BLaER1 (cell line): ENCODE results near the gene CARD9.

ENCODE experiments used
- H3K27ac ChIP-seq: shearing (Covaris generic); formaldehyde crosslinking; 2 replicates; pipeline ENCODE4 v1.8.1; 2022
- H3K27me3 ChIP-seq: shearing (Covaris generic); formaldehyde crosslinking; 2 replicates; pipeline ENCODE4 v1.8.1; 2022
- H3K36me3 ChIP-seq: shearing (Covaris generic); formaldehyde crosslinking; 2 replicates; pipeline ENCODE4 v1.8.1; 2022
- H3K4me1 ChIP-seq: shearing (Covaris generic); formaldehyde crosslinking; 2 replicates; pipeline ENCODE4 v1.8.1; 2022
- H3K4me2 ChIP-seq: shearing (Covaris generic); formaldehyde crosslinking; 2 replicates; pipeline ENCODE4 v1.8.1; 2022
- H3K4me3 ChIP-seq: shearing (Covaris generic); formaldehyde crosslinking; 2 replicates; pipeline ENCODE4 v1.8.1; 2022
- H3K9ac ChIP-seq: shearing (Covaris generic); formaldehyde crosslinking; 2 replicates; pipeline ENCODE4 v1.8.1; 2022
- H3K9me3 ChIP-seq: shearing (Covaris generic); formaldehyde crosslinking; 2 replicates; pipeline ENCODE4 v1.8.1; 2022
- H4K20me1 ChIP-seq: shearing (Covaris generic); formaldehyde crosslinking; 2 replicates; pipeline ENCODE4 v1.8.1; 2022
- Cebpa-rat ChIP-seq: shearing (Covaris generic); IDR thresholded peaks from 2 replicates; pipeline ENCODE4 v1.8.1; 2022

Gene CARD9

DNA sequence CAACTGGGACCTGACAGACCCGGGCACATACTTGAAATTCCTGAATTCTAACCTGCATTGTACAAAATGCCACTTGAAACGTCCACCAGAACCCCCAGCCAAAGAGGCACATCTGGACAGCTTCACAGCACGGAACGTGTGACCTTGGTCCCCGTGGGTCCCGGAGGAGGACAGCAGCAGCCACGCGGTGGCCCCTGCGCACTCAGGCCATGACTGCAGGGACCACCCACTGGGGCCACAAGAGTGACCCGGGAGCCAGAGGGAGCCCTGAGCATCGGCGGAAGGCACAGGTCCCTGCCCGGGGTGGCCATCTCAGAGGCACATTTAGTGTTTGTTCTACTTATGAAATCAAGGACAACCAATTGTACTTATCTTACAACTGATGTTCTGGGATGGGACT, 28.6 kb upstream of the CARD9 start:
- Histone ChIP-seq H3K4me1 (peaks cover 51% of the 10 kb centered on the region), H3K4me3 (no peak overlapping the region), H3K9me3 (no peaks in the 10 kb centered on the region), H3K9ac (peak overlapping the region; percentile 40; the same call in 1 of the 2 replicates), H3K4me2 (no peak overlapping the region), H3K27ac (no peak overlapping the region), H4K20me1 (peaks cover 42% of the 10 kb centered on the region), H3K36me3 (peaks cover 73% of the 10 kb centered on the region), H3K27me3 (no peaks in the 10 kb centered on the region)
- TF ChIP-seq Cebpa-rat = no peak

DNA sequence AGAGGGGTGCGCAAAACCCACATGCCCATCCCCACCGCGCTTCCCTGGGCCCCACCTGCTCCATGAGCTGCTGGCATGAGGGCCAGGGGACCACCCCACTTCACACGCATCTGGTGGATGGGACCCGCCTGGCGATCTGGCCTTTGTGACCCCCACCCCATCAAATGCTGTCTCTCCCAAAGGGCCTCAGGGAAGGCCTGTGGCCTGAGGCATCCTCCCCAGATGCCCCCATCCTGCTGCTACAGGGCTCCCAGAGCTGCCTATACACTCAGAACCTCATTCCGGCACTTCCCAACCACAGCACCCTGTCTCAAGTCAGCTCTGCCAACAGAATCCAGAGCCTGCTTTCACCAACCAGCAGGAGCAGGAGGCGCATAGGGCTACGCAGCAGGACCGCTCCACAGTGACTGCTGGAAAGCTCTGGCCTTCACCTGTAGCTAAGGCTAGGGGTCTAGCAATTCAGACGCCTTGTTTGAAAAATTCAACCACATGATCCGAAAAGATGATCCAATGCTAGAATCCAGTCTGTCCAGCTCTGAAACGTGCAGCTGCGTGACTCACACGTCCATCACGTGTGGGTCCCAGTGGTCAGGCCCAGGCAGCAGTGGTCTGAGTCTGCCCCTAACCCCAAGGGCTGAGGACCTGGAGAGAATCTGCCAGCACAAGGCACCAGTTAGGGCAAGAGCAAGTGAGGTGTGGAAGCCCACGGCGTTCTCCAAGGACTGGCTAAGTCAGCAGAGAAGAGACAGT, 27.9 kb upstream of the CARD9 start:
- peak overlapping the region; percentile 40 for H3K9ac ChIP-seq
- TF ChIP-seq Cebpa-rat = no peak
- H3K4me2 ChIP-seq = no peak overlapping the region
- peaks cover 42% of the 10 kb centered on the region for H4K20me1 ChIP-seq
- H3K27me3 ChIP-seq = no peaks in the 10 kb centered on the region
- peak overlapping the region; percentile 57; the same call in 1 of the 2 replicates for H3K27ac ChIP-seq
- no peaks in the 10 kb centered on the region for H3K9me3 ChIP-seq
- H3K4me3 ChIP-seq = no peak overlapping the region
- H3K4me1 ChIP-seq = peaks cover 51% of the 10 kb centered on the region
- peaks cover 73% of the 10 kb centered on the region for H3K36me3 ChIP-seq

DNA sequence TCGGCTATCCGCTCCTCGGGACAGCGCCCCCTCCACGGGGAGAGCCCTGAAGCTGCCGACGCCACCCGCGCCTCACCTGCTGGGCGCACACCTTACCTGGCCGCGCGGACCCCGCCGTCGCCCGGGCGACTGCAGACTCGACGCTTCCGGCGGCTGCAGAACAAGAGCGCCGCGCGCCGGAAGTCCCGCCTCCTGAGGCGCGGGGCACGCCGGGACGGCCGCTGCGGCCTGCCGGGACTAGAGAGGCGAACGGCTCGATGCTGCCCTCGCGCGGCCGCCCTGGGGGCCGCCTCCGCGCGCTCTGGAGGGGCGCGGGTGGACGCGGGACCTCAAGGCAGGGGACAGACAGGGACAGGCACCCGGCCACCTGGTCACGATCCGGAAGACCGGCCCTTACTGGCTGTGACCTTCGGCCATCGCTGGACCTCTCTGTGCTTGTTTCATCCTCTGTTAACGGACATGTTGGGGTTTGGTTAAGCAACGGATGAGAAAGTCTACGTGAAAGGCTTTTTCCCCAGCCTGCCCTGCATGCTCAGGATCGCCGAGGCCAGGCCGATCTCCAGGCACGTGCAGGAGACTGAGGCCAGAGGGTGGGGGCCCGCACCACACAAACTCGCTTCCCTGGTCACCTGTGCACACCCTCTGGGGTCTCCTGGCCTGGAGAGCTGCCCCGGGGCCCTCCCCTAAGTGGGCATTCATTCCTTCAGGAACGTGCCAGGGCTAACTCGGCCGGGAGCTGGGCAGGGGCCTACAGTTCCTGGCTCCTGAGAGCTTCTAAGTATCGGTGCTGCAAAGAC, 26.8 kb upstream of the CARD9 start, which contains the start of gene SNAPC4:
TSS of gene SNAPC4 (minus strand) at position 133 of the 797 bp plus-strand sequence. CDS start 1,742 bp downstream, outside the sequence.
- Histone ChIP-seq H3K4me2 (peak within 1 kb of the TSS; percentile 93), H4K20me1 (peaks cover 36% of the 10 kb centered on the region), H3K4me1 (peaks cover 40% of the 10 kb centered on the region), H3K9ac (peak within 1 kb of the TSS; percentile 88), H3K27me3 (no peaks in the 10 kb centered on the region), H3K27ac (peak within 1 kb of the TSS; percentile 79), H3K36me3 (peaks cover 73% of the 10 kb centered on the region), H3K4me3 (peak within 1 kb of the TSS; percentile 96), H3K9me3 (no peaks in the 10 kb centered on the region)
- no peak for TF ChIP-seq Cebpa-rat

DNA sequence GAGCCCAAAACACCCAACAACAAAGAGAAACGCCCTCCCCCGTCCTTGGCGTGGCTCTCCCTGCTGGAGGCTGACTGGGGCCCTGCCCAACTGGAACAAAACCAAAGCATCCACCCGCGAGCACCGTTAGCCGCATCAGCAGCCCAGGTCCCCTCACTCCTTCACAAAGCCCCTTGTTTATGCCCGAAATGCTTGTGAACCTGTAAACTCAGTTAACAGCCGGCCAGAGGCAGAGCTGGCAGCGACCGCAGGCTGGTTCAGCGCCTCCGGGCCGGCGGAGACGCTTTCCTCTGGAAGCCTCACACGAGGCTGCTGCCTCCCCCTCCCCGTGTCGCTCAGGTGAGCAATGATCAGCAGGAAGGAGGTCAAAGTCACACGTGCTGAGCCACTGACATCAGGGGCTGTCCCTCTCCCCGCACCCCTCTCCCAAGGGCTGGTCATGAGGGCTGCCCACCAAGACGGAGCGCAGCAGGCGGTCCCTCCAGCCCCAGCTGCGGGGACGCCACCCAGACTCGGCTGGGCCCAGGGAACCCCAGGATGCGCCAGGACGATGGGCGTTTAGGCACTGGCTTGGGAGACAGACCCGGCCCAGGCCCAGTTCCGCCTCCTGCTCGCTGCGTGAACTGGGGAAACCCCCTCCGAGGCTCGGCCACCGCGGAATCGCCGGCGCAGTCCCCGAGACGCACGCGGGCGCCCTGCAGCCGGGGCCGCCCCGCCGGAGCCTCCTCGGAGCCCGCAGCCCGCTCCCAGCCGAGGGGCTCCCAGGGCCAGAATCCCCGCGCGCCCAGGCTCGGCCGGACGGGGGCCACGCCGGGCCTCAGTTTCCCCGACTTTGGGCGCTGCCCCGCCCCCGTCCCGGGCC, 25.9 kb upstream of the CARD9 start:
- peaks cover 32% of the 10 kb centered on the region for H3K4me1 ChIP-seq
- H3K27ac ChIP-seq = peak overlapping the region; percentile 79
- H3K27me3 ChIP-seq = no peaks in the 10 kb centered on the region
- H3K9me3 ChIP-seq = no peaks in the 10 kb centered on the region
- H3K9ac ChIP-seq = peak overlapping the region; percentile 88
- no peak for TF ChIP-seq Cebpa-rat
- peak overlapping the region; percentile 93 for H3K4me2 ChIP-seq
- H3K4me3 ChIP-seq = peak overlapping the region; percentile 96
- peaks cover 74% of the 10 kb centered on the region for H3K36me3 ChIP-seq
- H4K20me1 ChIP-seq = peaks cover 30% of the 10 kb centered on the region

DNA sequence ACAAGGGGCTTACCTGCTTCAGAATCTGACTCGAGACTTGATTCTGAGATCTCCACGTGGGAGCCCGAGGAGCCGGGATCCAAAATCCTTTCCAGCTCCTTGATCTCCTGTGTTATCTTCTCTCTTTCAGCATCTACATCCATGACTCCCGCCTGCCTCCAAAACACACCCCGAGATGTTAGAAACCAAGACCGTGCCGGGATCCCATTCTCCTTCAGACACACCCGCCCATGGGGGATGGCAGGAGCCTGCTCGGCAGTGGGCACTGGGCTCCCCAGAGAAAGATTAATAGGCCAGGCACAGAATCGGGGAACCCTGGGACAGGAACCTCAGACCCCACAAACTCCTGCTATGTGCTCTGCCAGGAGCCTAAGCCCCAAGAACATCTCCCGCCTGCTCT, 24.8 kb upstream of the CARD9 start:
- H3K4me2 ChIP-seq = peak overlapping the region; percentile 93
- no peaks in the 10 kb centered on the region for H3K9me3 ChIP-seq
- H4K20me1 ChIP-seq = peaks cover 35% of the 10 kb centered on the region
- TF ChIP-seq Cebpa-rat = no peak
- peak overlapping the region; percentile 88 for H3K9ac ChIP-seq
- peaks cover 74% of the 10 kb centered on the region for H3K36me3 ChIP-seq
- H3K27ac ChIP-seq = no peak overlapping the region
- H3K4me1 ChIP-seq = peaks cover 21% of the 10 kb centered on the region
- peak overlapping the region; percentile 96; the same call in 1 of the 2 replicates for H3K4me3 ChIP-seq
- H3K27me3 ChIP-seq = no peaks in the 10 kb centered on the region

DNA sequence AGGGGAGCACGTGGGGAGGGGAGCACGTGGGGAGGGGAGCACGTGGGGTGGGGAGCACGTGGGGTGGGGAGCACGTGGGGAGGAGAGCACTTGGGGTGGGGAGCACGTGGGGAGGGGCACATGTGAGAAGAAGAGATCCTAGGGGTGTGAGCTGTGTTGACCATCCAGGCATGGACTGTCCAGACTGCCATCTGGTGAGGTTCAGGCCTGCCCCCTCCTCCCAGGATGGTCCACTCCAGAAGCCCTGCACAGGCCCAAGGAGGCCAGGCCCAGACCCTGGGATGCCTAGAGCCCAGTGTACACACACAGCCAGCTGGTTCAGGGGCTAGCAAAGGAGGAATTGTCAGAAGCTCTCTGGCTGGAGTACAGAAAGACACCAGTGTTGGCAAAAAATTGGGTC, 24.2 kb upstream of the CARD9 start:
- Histone ChIP-seq H3K27ac (no peak overlapping the region), H3K36me3 (peaks cover 80% of the 10 kb centered on the region), H3K4me1 (peaks cover 20% of the 10 kb centered on the region), H3K27me3 (no peaks in the 10 kb centered on the region), H4K20me1 (peaks cover 41% of the 10 kb centered on the region), H3K4me3 (no peak overlapping the region), H3K9ac (0 out of 2 replicates have a peak overlapping the region, but pooled peaks have one; percentile 88), H3K4me2 (no peak overlapping the region), H3K9me3 (no peaks in the 10 kb centered on the region)
- no peak for TF ChIP-seq Cebpa-rat

DNA sequence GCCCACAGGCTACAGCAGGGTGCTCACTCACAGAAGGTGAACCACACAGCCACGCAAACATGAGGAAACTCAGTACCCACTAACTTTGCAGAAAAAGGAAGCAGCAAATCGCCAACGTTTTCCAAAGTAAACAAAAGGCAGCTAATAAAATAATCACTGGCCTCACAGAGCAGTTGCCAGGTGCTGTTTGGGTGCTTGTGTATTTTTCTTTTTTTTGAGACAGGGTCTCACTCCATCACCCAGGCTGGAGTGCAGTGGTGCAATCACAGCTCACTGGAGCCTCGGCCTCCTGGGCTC, 22.7 kb upstream of the CARD9 start:
- H4K20me1 ChIP-seq = peaks cover 56% of the 10 kb centered on the region
- no peak overlapping the region for H3K4me3 ChIP-seq
- H3K36me3 ChIP-seq = peaks cover 80% of the 10 kb centered on the region
- no peak overlapping the region for H3K4me2 ChIP-seq
- no peak for TF ChIP-seq Cebpa-rat
- H3K9me3 ChIP-seq = no peaks in the 10 kb centered on the region
- H3K27me3 ChIP-seq = no peaks in the 10 kb centered on the region
- H3K27ac ChIP-seq = no peak overlapping the region
- no peak overlapping the region for H3K9ac ChIP-seq
- peaks cover 20% of the 10 kb centered on the region for H3K4me1 ChIP-seq

DNA sequence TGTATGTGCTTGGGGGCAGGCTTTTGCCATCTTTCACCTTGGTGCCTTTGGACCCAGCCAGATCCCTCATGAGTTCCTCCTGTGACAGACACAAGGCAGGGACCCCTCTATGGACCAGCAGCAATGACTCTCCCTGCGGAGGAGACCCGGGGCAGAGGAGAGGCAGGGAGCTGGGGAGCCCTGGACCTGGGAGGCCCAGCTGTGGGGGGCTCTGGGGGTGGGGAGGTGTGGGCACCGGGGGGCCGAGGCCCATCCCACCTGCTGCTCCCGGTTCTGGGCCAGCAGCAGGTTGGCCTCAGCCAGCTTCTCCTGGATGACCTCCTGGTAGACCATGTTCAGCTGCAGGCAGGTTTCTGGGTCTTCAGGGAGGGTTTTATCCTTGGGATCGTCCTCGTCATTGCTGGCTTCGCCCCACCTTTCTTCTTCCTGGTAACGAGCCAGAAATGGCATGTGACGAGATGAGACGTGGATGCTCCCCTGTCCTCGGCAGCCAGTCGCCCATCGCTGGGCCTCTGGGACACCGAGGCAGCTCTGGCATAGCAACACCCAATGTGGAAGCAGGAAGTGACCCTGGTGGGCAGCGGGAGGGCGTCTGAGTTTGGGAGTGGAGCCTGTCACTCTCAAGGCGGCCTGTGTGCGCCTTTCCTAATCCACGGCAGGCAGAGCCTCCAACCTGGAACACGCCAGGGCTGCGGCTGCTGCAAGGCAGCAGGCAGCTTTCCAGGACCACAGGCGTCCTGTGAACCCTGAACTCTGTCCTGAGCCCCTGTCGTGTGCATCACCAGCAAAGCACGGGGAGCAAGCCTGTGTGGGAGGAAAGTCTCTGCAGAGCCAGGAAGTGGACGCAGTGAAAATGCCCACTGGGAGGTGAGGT, 22.1 kb upstream of the CARD9 start:
- no peak overlapping the region for H3K27ac ChIP-seq

DNA sequence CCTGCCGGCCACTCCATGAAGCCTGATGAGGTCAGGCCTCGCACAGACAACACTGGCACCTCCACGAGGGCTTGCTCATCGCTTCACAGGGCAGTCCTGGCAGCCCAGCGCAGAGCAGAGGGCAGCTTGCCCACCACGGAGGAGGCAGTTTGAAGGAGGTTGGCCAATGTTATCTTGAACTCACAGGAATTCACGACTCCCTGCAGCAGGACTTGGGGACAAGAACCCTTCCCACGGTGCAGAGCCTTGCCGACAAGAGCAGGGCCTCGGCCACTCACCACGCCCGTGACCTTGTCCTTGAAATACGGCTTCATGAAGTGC, 21.5 kb upstream of the CARD9 start:
- Histone ChIP-seq H4K20me1 (peaks cover 57% of the 10 kb centered on the region), H3K4me1 (peaks cover 13% of the 10 kb centered on the region), H3K4me2 (no peak overlapping the region), H3K9me3 (no peaks in the 10 kb centered on the region), H3K9ac (no peak overlapping the region), H3K27me3 (no peaks in the 10 kb centered on the region), H3K4me3 (no peak overlapping the region), H3K36me3 (peaks cover 86% of the 10 kb centered on the region), H3K27ac (no peak overlapping the region)
- no peak for TF ChIP-seq Cebpa-rat

More for the DNA sequence above, 22.1 kb upstream of the CARD9 start:
- H3K4me1 ChIP-seq = peaks cover 18% of the 10 kb centered on the region
- no peaks in the 10 kb centered on the region for H3K27me3 ChIP-seq
- H3K4me2 ChIP-seq = no peak overlapping the region
- no peak for TF ChIP-seq Cebpa-rat
- H3K36me3 ChIP-seq = peaks cover 80% of the 10 kb centered on the region
- peaks cover 57% of the 10 kb centered on the region for H4K20me1 ChIP-seq
- H3K9ac ChIP-seq = no peak overlapping the region
- no peak overlapping the region for H3K4me3 ChIP-seq
- no peaks in the 10 kb centered on the region for H3K9me3 ChIP-seq
